HEK293 (cell line): Measurements from ENCODE around the gene FAM168B.

Experiments
- CTCF ChIA-PET: fragments of 350-600 bp; formaldehyde crosslinking; extraction: SDS; loops from one replicate; lab custom pipeline; 2021; ENCODE audit warnings: antibody characterized with exemption; lab: Yijun Ruan, JAX
- POLR2A ChIA-PET: fragments of 300-600 bp; formaldehyde crosslinking; extraction: SDS; loops from one replicate; lab custom pipeline; 2020; ENCODE audit warnings: antibody characterized with exemption, inconsistent platforms; lab: Yijun Ruan, JAX
- H3K27ac ChIP-seq: fragments of 200-500 bp; sonication (Bioruptor generic); 2 replicates; pipeline ENCODE4 v1.5.1; 2014; ENCODE audit warnings: low read depth, low read length, control low read depth, inconsistent platforms; ENCODE audit errors: extremely low read depth
- H3K36me3 ChIP-seq, 2 experiments: fragments of 200-500 bp in 1 of 2; sonication (Bioruptor generic) in 1 of 2; 1 replicate in 1 of 2; 2 replicates in 1 of 2; pipeline ENCODE4 v1.5.1; 2014 to 2017; ENCODE audit warnings: inconsistent platforms in 2 of 2, low read length in 2 of 2; ENCODE audit not compliant: control insufficient read depth in 2 of 2, insufficient read depth in 1 of 2
- H3K4me1 ChIP-seq: fragments of 200-500 bp; sonication (Bioruptor generic); 2 replicates; pipeline ENCODE4 v1.5.1; 2014; ENCODE audit warnings: mild to moderate bottlenecking, low read length, inconsistent platforms; ENCODE audit not compliant: control insufficient read depth, insufficient read depth
- H3K4me3 ChIP-seq: 2 replicates; pipeline ENCODE4 v1.5.1; 2011; ENCODE audit warnings: low read depth, mild to moderate bottlenecking, control low read depth, low read length, moderate library complexity
- H3K9me3 ChIP-seq: fragments of 200-500 bp; sonication (Bioruptor generic); 2 replicates; pipeline ENCODE4 v1.5.1; 2014; ENCODE audit warnings: low read depth, low read length, inconsistent platforms; ENCODE audit not compliant: control insufficient read depth, insufficient read depth
- FEZF1 ChIP-seq: fragments of 450-650 bp; formaldehyde crosslinking; IDR thresholded peaks from 2 replicates; pipeline ENCODE4 v1.5.1; 2016; ENCODE audit warnings: missing biosample characterization, missing genetic modification characterization
- SCRT2 ChIP-seq: fragments of 450-650 bp; formaldehyde crosslinking; IDR thresholded peaks from 2 replicates; pipeline ENCODE4 v1.5.1; 2016; ENCODE audit warnings: missing biosample characterization, missing genetic modification characterization
- SP2 ChIP-seq: fragments of 450-650 bp; formaldehyde crosslinking; IDR thresholded peaks from 2 replicates; pipeline ENCODE4 v1.5.1; 2016; ENCODE audit warnings: missing biosample characterization, missing genetic modification characterization
- TCF7L2 ChIP-seq: IDR thresholded peaks from 2 replicates; pipeline ENCODE4 v1.6.1; 2011; ENCODE audit warnings: low read depth, mild to moderate bottlenecking, inconsistent platforms, low read length, moderate library complexity, borderline replicate concordance
- ZBTB7A ChIP-seq: fragments of 450-650 bp; formaldehyde crosslinking; IDR thresholded peaks from 2 replicates; pipeline ENCODE4 v1.5.1; 2016; ENCODE audit warnings: low read depth, missing biosample characterization, missing genetic modification characterization
- ZNF10 ChIP-seq: fragments of 450-650 bp; formaldehyde crosslinking; IDR thresholded peaks from 2 replicates; pipeline ENCODE4 v1.5.1; 2017; ENCODE audit warnings: missing biosample characterization, missing genetic modification characterization
- ZNF184 ChIP-seq: fragments of 450-650 bp; IDR thresholded peaks from 2 replicates; pipeline ENCODE4 v1.5.1; 2018; ENCODE audit warnings: missing biosample characterization, mild to moderate bottlenecking, missing genetic modification characterization
- ZNF24 ChIP-seq: fragments of 450-650 bp; formaldehyde crosslinking; IDR thresholded peaks from 2 replicates; pipeline ENCODE4 v1.5.1; 2016; ENCODE audit warnings: missing biosample characterization, missing genetic modification characterization
- ZNF266 ChIP-seq: fragments of 450-650 bp; formaldehyde crosslinking; IDR thresholded peaks from 2 replicates; pipeline ENCODE4 v1.5.1; 2016; ENCODE audit warnings: missing biosample characterization, missing genetic modification characterization, low read depth
- ZNF280D ChIP-seq: fragments of 450-650 bp; formaldehyde crosslinking; IDR thresholded peaks from 2 replicates; pipeline ENCODE4 v1.5.1; 2016; ENCODE audit warnings: missing biosample characterization, missing genetic modification characterization
- ZNF514 ChIP-seq: fragments of 450-650 bp; formaldehyde crosslinking; IDR thresholded peaks from 2 replicates; pipeline ENCODE4 v1.5.1; 2016; ENCODE audit warnings: missing biosample characterization, missing genetic modification characterization
- ZNF629 ChIP-seq: fragments of 450-650 bp; formaldehyde crosslinking; IDR thresholded peaks from 2 replicates; pipeline ENCODE4 v1.5.1; 2017; ENCODE audit warnings: missing biosample characterization, missing genetic modification characterization
- ZNF639 ChIP-seq: fragments of 450-650 bp; formaldehyde crosslinking; IDR thresholded peaks from 2 replicates; pipeline ENCODE4 v1.5.1; 2016; ENCODE audit warnings: missing biosample characterization, missing genetic modification characterization
- ZSCAN16 ChIP-seq: fragments of 450-650 bp; formaldehyde crosslinking; IDR thresholded peaks from 2 replicates; pipeline ENCODE4 v1.5.1; 2016; ENCODE audit warnings: missing biosample characterization, missing genetic modification characterization

FAM168B gene

GRCh38 chr2:131039101-131039440, 54.2 kb downstream of the FAM168B start:
- Histone ChIP-seq H3K9me3 (no peaks in the 10 kb centered on the region), H3K36me3 (peaks cover 0 to 11% of the 10 kb centered on the region in 2 experiments; a peak in 1 of 3 replicates), H3K4me1 (no peaks in the 10 kb centered on the region; the same call in 1 of the 2 replicates), H3K27ac (no peak overlapping the region), H3K4me3 (no peak overlapping the region)
- ChIA-PET POLR2A (no interaction called here), CTCF (no interaction called here)
- TF ChIP-seq ZNF639: no peak
- no peak for TF ChIP-seq FEZF1 (tag by site-specific recombination)

- ChIA-PET POLR2A (no interaction called here), CTCF (no interaction called here)
- TF ChIP-seq ZNF514: no peak
- H3K36me3 ChIP-seq: peaks cover 0 to 11% of the 10 kb centered on the region in 2 experiments; a peak in 1 of 3 replicates
- no peak overlapping the region for H3K27ac ChIP-seq
- H3K9me3 ChIP-seq: no peaks in the 10 kb centered on the region
- H3K4me1 ChIP-seq: no peaks in the 10 kb centered on the region; the same call in 1 of the 2 replicates
- H3K4me3 ChIP-seq: no peak overlapping the region
Measured at GRCh38 chr2:131038258-131039100, 54.8 kb downstream of the FAM168B start.

DNA sequence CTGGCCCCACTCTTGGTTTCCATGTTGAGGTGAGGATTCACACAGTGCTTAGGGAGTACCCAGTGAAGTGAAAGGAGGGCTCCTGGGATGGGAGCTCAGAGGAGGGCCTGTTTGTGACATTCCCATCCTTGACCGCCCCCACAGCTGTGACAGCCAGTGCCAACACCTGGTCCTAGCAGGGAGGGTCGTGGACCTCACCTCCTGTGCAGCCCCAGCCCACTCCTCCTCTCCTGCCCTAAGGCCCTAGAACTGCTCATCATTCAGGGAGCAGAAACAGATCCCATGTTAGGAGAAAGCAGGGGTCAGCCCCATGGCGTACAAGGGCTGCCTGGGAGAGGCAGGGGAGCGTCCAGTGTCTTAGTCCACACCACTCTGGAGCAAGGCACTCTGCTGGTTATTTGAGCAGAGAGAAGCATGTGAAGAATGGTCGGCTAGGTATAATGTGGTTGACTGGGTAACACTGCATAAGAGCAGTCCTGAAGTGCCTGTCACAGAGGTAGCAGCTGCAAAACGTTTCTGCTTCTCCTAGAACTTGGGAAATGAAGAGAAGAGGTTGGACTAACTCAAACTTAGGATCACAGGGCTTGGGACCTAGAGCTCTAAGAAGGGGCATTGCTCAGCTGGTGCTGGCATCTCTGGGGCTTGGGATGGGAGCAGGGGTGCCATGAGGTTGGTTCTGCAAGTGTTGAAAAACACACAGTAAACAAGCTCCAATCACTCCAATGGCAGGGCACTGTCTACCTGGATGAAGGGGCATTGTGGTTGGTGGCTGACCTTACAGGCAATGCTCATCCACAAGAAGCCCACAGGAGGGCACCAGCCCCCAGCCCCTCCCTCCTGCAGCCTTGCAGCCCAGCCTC, 55.6 kb downstream of the FAM168B start:
- no peak for TF ChIP-seq TCF7L2
- TF ChIP-seq ZNF184: no peak
- TF ChIP-seq ZSCAN16: no peak
- no peak for TF ChIP-seq SP2 (tag by site-specific recombination)
- no peak for TF ChIP-seq ZNF24 (tag by site-specific recombination)
- TF ChIP-seq ZNF629 (tag by site-specific recombination): no peak
- no peak for TF ChIP-seq ZNF10 (tag by site-specific recombination)
- TF ChIP-seq ZNF266 (tag by site-specific recombination): no peak
- TF ChIP-seq ZNF280D (tag by site-specific recombination): no peak
- TF ChIP-seq ZBTB7A (tag by site-specific recombination): no peak
- TF ChIP-seq SCRT2 (tag by site-specific recombination): no peak
- TF ChIP-seq, all 188 proteins: peak for 0
- CTCF ChIA-PET: no interaction called here

More for the DNA sequence above, 55.6 kb downstream of the FAM168B start:
- no peak overlapping the region for H3K27ac ChIP-seq
- no peaks in the 10 kb centered on the region; the same call in 1 of the 2 replicates for H3K4me1 ChIP-seq
- no peaks in the 10 kb centered on the region for H3K9me3 ChIP-seq
- no peak overlapping the region for H3K4me3 ChIP-seq
- POLR2A ChIA-PET: no interaction called here
- peaks cover 0 to 7% of the 10 kb centered on the region in 2 experiments; a peak in 1 of 3 replicates for H3K36me3 ChIP-seq
